Karpas-422 (cell line): ENCODE data around the gene COLEC12. TPM values are rescaled to one million over a fixed set of nuclear protein-coding genes. Genes with fewer than 3 reads are reported as not detected.

Source experiments
- DNase-seq: peaks from one replicate; pipeline ENCODE4 v3.0.0-alpha.2; 2015
- H2AFZ ChIP-seq: fragments of 200-600 bp; sonication (generic); 2 replicates; pipeline ENCODE4 v1.6.1; 2014; ENCODE audit warnings: antibody characterized with exemption, low read length, mixed read lengths
- H3K27ac ChIP-seq: fragments of 200-600 bp; sonication (generic); 2 replicates; pipeline ENCODE4 v1.5.1; 2014; ENCODE audit warnings: mild to moderate bottlenecking, low read length, moderate library complexity
- H3K27me3 ChIP-seq: fragments of 200-600 bp; sonication (generic); 2 replicates; pipeline ENCODE4 v1.6.1; 2014; ENCODE audit warnings: low read length, mixed read lengths
- H3K36me3 ChIP-seq: fragments of 200-600 bp; sonication (generic); 2 replicates; pipeline ENCODE4 v1.6.1; 2014; ENCODE audit warnings: low read length, mixed read lengths; ENCODE audit not compliant: insufficient read depth
- H3K4me1 ChIP-seq: fragments of 200-600 bp; sonication (generic); 2 replicates; pipeline ENCODE4 v1.6.1; 2014; ENCODE audit warnings: mild to moderate bottlenecking, low read length, mixed read lengths
- H3K4me2 ChIP-seq: fragments of 200-600 bp; sonication (generic); 2 replicates; pipeline ENCODE4 v1.6.1; 2014; ENCODE audit warnings: low read length, low read depth, mild to moderate bottlenecking; ENCODE audit not compliant: poor library complexity, severe bottlenecking
- H3K4me3 ChIP-seq: fragments of 200-600 bp; sonication (generic); 2 replicates; pipeline ENCODE4 v1.5.1; 2014; ENCODE audit warnings: mild to moderate bottlenecking, antibody characterized with exemption, low read length, mixed read lengths
- H3K79me2 ChIP-seq: fragments of 200-600 bp; sonication (generic); 2 replicates; pipeline ENCODE4 v1.6.1; 2014; ENCODE audit warnings: mild to moderate bottlenecking, low read length, mixed read lengths
- H3K9ac ChIP-seq: fragments of 200-600 bp; sonication (generic); 2 replicates; pipeline ENCODE4 v1.6.0; 2014; ENCODE audit warnings: low read length
- H3K9me2 ChIP-seq: fragments of 200-600 bp; sonication (generic), shearing (Covaris generic); replicated peaks from 2 replicates; pipeline ENCODE4 v1.6.0; 2014; ENCODE audit warnings: mild to moderate bottlenecking, low read length, moderate library complexity; ENCODE audit not compliant: insufficient read depth
- H3K9me3 ChIP-seq: fragments of 300-700, 200-600 bp; sonication (generic); 2 replicates; pipeline ENCODE4 v1.6.1; 2014; ENCODE audit warnings: low read length, mixed read lengths
- H4K20me1 ChIP-seq: fragments of 200-600 bp; sonication (generic); 2 replicates; pipeline ENCODE4 v1.6.1; 2014; ENCODE audit warnings: mild to moderate bottlenecking, antibody characterized with exemption, low read length, low read depth; ENCODE audit not compliant: insufficient read depth
- total RNA-seq: library from RNA; depleted of rRNA; stranded (reverse); fragments of >200 nt; shearing (Covaris generic); gene quantifications from 2 replicates; pipeline ENCODE4 v1.2.3, GENCODE V29; 2014; ENCODE audit warnings: low replicate concordance

Gene COLEC12
- total RNA-seq, 1 experiment from 2014 or later = not detected

- Histone ChIP-seq H2AFZ (no peak overlapping the region), H3K4me2 (no peak overlapping the region), H3K9me3 (no peaks in the 10 kb centered on the region), H3K79me2 (no peaks in the 10 kb centered on the region), H3K36me3 (no peaks in the 10 kb centered on the region), H3K27ac (no peak overlapping the region), H3K9me2 (no peaks in the 10 kb centered on the region), H3K9ac (no peak overlapping the region), H3K4me3 (no peak overlapping the region), H4K20me1 (no peaks in the 10 kb centered on the region), H3K4me1 (no peaks in the 10 kb centered on the region), H3K27me3 (no peaks in the 10 kb centered on the region)
- DNase-seq = no peak
These were observed 131.1 kb downstream of the COLEC12 start for GRCh38 chr18:369224-370015.

DNA sequence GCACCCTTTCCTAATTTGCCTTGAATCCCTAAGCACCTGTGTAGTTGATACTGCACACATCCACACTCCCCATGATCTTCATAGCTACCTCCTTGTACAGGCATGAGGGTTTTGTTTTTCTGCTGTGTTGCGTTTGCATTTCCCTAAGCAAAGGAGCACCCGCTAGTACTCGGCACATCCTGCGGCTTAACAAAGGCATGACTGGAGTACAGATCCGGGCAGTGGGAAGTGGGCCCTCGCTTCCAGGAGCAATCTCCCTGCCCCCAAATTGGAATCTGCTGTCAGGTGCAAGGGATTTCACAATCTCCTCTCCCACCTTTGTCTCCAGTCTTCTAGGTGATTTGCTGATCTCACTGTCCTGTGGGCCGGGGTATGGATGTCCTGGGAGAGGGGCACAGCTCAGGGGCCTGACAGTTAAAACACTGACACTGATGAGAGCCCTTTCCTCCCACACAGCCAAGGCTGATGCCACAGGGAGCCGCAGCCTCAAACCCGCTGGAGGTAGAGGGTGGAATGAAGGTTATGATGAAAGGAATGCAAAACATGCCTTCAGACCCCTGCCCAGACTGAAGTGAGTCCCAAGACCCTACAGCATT is 133.9 kb downstream of the COLEC12 start:
- Histone ChIP-seq H4K20me1 (no peaks in the 10 kb centered on the region), H3K27me3 (no peaks in the 10 kb centered on the region), H3K4me3 (no peak overlapping the region), H3K79me2 (no peaks in the 10 kb centered on the region), H3K27ac (no peak overlapping the region), H3K9ac (no peak overlapping the region), H3K36me3 (no peaks in the 10 kb centered on the region), H3K4me1 (no peaks in the 10 kb centered on the region), H3K9me3 (no peaks in the 10 kb centered on the region), H3K4me2 (no peak overlapping the region), H3K9me2 (no peaks in the 10 kb centered on the region), H2AFZ (no peak overlapping the region)
- DNase-seq = no peak

DNA sequence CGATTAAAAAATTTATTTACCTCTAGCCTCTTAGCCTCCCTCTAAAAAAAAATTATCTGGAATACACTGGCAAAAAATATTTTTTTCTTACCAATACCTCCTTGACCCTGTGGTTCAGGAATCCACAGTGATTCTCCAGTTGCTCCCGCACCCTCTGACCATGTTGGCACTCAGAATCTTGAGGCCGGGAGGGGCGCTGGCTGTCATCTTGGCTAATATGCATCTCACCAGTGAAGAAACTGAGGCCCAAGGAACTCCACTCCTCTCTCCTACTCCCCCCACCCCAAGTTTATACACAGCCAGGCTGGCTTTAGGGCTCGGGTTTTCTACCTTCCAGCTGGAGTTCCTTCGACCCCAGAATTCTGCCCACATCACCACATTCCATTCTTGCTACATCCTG is 134.8 kb downstream of the COLEC12 start:
- H3K9ac ChIP-seq = no peak overlapping the region
- H3K4me1 ChIP-seq = no peaks in the 10 kb centered on the region

DNA sequence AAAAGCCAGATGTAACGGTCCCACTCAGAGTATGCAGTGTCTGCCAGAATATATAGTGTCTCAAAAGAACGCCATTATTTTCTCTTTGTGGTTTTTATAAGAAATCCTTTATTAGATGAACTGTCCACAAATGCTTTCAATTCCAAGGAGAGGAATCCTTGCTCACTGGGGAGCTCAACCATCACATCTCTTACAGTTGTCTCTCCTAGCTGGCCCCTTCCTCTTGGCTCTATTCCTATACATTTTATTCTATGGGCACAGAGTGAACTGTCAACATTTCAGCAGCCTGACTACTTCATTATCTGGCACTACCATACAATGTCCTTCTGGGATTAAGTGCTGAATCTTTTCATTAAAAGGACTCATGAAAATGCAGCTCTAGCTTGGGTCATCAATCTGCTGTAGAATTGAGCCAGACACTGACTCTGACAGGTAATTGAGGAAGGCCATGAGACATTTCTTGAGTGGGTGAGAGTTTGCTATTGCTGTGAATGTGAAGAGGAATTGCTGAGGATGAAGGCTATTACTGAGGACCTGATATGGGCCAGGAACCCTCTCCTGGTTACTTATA is 136.2 kb downstream of the COLEC12 start:
- Histone ChIP-seq H3K36me3 (no peaks in the 10 kb centered on the region), H3K79me2 (no peaks in the 10 kb centered on the region), H3K4me3 (no peak overlapping the region), H4K20me1 (no peaks in the 10 kb centered on the region), H3K9me3 (no peaks in the 10 kb centered on the region), H3K27me3 (no peaks in the 10 kb centered on the region), H3K9me2 (no peaks in the 10 kb centered on the region), H3K4me1 (no peaks in the 10 kb centered on the region), H3K27ac (no peak overlapping the region), H3K4me2 (no peak overlapping the region), H3K9ac (no peak overlapping the region), H2AFZ (no peak overlapping the region)
- no peak for DNase-seq

More for the DNA sequence above, 134.8 kb downstream of the COLEC12 start:
- Histone ChIP-seq H3K27ac (no peak overlapping the region), H3K27me3 (no peaks in the 10 kb centered on the region), H3K79me2 (no peaks in the 10 kb centered on the region), H3K36me3 (no peaks in the 10 kb centered on the region), H3K4me2 (no peak overlapping the region), H3K9me3 (no peaks in the 10 kb centered on the region), H4K20me1 (no peaks in the 10 kb centered on the region), H2AFZ (no peak overlapping the region), H3K4me3 (no peak overlapping the region), H3K9me2 (no peaks in the 10 kb centered on the region)
- no peak for DNase-seq

DNA sequence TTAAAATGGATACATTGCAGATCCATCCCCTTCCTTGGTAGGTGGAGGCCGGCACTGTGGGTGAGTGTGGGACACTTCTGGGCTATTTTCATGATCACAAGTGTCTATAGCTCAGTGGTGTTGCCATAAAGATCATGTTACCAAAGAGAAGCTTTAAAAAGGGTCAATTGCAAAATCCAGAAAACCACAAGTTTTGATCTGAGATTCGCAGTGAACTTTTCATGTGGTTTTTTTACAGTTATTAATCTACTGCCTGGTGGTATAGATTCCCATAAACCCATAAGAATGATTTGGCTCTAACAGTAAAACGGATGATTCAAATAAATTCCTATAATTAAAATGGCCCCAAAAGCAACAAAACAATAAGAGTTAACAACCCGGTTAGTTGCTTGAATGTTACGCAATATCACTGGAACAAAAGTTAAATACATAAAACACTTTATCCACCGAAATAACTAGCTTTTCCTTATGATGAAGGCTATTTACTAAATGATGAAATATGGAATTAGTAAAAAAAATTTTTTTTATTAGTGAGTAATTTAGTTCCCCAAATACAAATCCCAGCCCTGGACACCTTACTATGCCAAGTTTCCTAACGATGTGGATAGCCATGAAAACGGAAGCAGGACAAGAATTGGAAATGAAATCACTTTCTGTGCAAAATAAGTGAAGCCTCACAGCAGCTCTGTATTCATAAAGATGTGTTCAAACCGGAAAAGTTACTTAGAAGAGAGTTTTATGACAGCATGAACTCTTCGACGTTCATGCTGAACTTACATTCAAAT is 137.0 kb downstream of the COLEC12 start:
- no peaks in the 10 kb centered on the region for H3K9me3 ChIP-seq
- no peak overlapping the region for H3K4me2 ChIP-seq

DNA sequence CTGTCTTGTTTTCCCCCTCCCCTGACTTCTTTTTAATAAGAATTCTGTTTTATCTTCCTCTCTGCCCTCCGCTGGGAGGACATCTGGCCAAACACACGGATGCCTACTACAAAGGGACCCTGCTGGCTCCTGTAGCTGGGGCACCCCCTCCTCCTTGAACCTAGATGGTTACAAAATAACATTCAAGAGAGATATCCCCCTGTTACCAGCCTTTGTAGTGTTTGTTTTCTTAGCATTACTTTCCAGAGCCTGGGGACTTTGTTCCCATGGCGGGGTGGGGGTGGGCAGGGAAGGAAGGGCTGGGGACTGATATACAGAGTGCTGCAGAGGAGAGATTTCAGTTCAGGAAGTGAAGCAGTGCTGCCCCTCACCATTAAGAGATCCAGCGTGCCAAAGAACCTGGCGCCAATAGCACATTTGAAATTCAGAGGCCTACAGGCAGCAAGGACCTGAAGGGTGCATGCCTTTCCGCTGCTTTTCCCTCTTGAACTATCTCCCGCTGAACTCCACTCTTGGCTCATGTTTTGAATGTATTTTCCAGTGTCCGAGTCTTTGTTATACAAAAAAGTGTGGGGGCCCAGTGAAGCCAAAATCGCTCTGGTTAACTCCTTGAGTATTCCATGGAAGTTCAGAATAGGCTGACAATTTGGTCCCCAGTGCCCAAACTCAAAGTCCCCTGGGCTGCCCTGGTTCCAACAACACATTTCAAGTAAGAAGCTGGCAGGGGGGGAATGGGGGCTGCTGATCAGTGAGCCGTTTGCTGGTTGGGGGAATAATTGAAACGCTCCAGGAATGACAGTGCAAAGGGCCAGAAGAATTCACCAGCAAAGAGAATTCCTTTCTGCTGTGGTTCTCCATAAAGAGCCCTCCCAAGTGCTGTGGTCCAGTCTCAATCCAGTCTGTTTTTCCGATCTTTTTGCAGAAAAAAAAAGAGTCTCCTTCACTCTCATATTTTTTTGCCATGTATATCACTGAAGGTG is 137.9 kb downstream of the COLEC12 start:
- H3K4me2 ChIP-seq = no peak overlapping the region
- no peaks in the 10 kb centered on the region for H3K4me1 ChIP-seq
- H3K9ac ChIP-seq = no peak overlapping the region
- H4K20me1 ChIP-seq = no peaks in the 10 kb centered on the region
- H3K9me2 ChIP-seq = no peaks in the 10 kb centered on the region
- H3K4me3 ChIP-seq = no peak overlapping the region
- H3K27ac ChIP-seq = no peak overlapping the region
- H3K9me3 ChIP-seq = no peaks in the 10 kb centered on the region
- no peaks in the 10 kb centered on the region for H3K36me3 ChIP-seq
- no peak for DNase-seq
- no peaks in the 10 kb centered on the region for H3K27me3 ChIP-seq
- no peaks in the 10 kb centered on the region for H3K79me2 ChIP-seq
- no peak overlapping the region for H2AFZ ChIP-seq

More for the DNA sequence above, 137.0 kb downstream of the COLEC12 start:
- no peak overlapping the region for H3K9ac ChIP-seq
- H3K27me3 ChIP-seq = no peaks in the 10 kb centered on the region
- H3K4me1 ChIP-seq = no peaks in the 10 kb centered on the region
- no peak overlapping the region for H2AFZ ChIP-seq
- no peak overlapping the region for H3K4me3 ChIP-seq
- no peak for DNase-seq
- H3K9me2 ChIP-seq = no peaks in the 10 kb centered on the region
- H3K79me2 ChIP-seq = no peaks in the 10 kb centered on the region
- H3K36me3 ChIP-seq = no peaks in the 10 kb centered on the region
- no peak overlapping the region for H3K27ac ChIP-seq
- no peaks in the 10 kb centered on the region for H4K20me1 ChIP-seq

DNA sequence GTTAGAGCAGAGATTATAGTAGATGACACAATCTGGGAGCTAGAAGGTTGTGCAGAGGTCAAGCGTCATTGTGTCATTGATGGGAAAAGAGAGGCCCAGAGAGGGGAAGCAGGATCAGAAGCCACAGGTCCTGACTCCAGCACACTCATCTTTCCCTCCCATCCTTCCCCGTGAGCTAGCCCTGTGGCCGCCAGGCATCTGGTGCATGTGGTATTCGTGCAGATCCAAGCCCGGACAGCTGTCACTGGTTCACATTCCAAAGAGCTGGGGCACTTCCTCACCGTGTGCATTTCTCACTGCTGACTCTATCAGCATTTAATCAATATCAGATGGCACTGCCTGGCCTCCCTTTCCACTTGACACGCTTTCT is 138.6 kb downstream of the COLEC12 start:
- no peaks in the 10 kb centered on the region for H3K9me2 ChIP-seq
- no peaks in the 10 kb centered on the region for H3K27me3 ChIP-seq
- H3K9ac ChIP-seq = no peak overlapping the region

More for the DNA sequence above, 138.6 kb downstream of the COLEC12 start:
- H3K27ac ChIP-seq = no peak overlapping the region
- no peak overlapping the region for H3K4me3 ChIP-seq
- H2AFZ ChIP-seq = no peak overlapping the region
- no peaks in the 10 kb centered on the region for H3K79me2 ChIP-seq
- no peaks in the 10 kb centered on the region for H3K36me3 ChIP-seq
- no peaks in the 10 kb centered on the region for H4K20me1 ChIP-seq
- H3K4me2 ChIP-seq = no peak overlapping the region
- no peaks in the 10 kb centered on the region for H3K9me3 ChIP-seq
- H3K4me1 ChIP-seq = no peaks in the 10 kb centered on the region
- DNase-seq = no peak
